GM21576 (cell line): ENCODE measurements around the gene ZBTB32.
A peak's percentile ranks its signal among the peaks of the same experiment; 100 is the strongest.

Experiments used
- ATAC-seq: cut with Tn5 transposase; IDR thresholded peaks from one replicate; pipeline ENCODE4 v1.9.1; 2021; ENCODE audit warnings: mild to moderate bottlenecking, moderate library complexity; ENCODE audit not compliant: unreplicated experiment

The ZBTB32 gene

DNA sequence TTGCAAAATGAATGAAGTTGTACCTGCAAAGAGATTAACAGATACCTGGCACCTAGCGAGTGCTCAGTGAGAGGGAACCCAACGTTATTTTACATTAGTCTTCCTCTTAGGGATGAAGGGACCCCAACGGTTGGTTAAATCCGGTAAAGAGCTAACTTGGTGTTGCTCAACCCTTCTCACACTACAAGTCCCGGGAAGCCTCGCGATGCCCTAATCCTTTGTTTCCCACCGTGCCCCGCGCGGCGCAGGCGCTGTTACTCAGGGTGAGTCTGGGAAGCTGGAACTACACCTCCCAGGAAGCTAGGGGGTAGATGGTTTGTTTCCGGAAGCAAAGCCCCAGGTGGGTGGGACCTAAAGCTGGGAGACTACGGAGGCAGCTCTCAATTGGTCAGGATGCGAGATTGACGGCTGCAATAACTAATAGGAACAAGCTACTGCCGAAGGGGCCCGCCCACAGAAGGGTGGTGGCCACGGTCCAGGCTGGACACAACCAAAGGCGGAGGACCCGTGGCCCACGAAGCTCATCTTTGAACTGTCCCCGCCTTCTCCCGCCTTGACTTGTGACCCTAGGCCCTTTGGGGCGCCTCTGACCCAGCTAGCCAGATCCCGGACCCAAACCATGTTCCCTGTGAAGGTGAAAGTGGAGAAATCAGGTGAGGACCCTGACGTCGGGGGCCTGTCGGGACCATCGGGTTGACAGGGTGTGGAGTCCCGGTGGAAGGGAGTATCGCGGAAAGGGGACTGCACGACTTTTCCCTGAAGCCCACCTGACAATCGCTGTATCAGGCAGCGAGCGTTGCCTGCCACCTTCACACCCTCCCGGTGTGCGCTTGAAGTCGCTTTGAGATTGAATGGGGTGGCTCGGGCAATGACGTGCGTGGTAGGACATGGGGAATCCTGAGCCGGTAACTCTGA is 44.0 kb downstream of the ZBTB32 start, which contains the start of gene LIN37:
LIN37 (plus strand) TSS at position 471 of the 915 bp plus-strand sequence; CDS start at position 620, 149 bp downstream.
- peak; percentile 65 for ATAC-seq

DNA sequence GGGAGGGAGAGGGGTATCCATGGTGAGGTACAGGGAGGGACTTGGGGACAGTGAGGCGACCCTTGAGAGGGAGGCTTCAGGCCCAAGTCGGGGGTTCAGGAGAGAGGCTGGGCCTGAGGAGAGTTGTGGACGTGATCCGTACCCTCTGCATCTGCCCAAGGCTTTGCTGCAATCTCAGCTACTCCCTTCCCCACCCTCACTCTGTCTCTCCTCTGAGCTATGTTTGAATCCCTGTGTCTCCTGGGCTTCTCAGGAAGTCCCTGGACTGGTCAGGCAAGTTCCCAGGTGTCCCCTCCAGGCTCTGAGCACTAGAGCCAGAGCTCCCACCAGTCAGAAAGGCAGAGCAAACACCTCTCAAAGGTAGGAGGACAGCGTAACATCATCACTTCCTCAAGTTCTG is 45.8 kb downstream of the ZBTB32 start:
- ATAC-seq, result no peak

DNA sequence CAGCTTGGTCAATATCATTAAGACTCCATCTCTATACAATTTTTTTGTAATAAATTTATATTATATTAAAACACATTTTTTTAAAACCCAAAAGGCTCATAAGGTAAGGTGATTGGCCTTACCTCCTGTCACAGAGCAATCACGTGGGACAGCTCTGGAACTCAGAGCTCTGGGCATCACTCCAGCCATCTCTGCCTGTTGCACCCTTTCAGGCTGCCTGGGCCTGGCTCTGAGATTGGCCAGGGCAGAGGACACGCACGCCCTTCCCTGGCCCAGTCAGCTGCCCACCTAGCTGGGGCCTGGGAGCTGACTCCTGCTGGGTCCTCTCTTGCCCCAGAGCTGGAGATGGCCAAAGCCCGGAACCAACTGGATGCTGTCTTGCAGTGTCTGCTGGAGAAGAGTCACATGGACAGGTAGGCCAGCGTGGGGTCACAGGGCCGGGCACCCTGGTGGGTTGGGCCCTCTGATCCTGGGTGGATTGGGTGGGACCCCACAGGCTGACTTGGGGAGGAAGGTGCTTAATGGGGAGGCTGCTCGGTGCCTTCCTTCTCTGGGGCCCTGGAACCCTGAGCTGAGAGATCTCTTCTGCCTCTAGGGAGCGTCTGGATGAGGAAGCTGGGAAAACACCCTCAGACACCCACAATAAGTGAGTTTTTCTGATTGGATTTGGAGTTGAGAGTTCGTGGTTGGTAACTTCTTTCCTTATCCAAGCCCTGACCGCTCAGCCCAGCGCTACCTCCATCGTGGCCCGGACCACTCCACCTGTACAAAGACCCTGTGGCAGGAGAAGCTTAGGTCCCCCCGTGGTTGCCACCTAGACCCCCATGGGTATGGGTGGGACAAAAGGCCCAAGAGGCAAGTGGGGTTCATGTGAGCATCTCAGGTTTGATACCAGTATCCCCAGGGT is 47.7 kb downstream of the ZBTB32 start:
- ATAC-seq, result no peak

GRCh38 chr19:35752746-35753350 is 48.5 kb downstream of the ZBTB32 start:
- ATAC-seq, result no peak

GRCh38 chr19:35753634-35754369 is 49.4 kb downstream of the ZBTB32 start:
- ATAC-seq, result no peak

DNA sequence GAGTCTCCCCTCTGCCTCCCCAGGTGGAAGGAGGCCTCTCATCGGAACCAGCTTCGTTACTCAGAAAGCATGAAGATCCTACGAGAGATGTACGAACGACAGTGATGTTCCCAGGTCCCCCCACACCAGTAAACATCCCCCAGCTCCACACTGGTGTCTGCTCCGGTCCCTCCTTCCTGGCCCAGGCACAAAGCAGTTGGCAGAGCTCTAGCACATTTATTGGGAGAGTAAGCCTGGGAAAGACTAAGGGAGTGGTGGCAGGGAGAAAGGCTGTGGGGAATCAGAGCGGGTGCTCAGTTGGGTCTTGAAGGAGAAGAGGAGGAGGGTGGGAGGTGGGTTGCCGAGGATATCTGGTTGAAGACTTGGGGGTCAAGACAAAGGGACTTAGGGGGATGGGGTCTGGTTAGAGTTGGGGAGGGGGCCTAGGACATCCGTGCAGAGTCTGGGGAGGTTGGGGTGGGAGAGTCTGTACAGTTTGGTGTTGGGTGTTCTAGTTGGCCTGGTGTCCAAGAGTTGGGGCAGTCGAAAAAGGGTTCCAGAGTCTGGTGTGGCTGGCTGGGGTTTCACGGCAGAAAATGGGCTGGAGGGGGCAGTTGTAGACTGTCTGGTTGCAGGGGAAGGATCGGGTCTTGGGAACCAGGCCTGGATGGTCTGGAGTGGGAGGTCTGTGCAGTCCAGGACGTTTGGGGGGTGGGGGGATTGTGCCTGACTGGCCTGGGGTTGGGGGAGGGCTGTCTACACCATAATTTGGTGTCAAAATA is 50.2 kb downstream of the ZBTB32 start:
- ATAC-seq, result no peak

DNA sequence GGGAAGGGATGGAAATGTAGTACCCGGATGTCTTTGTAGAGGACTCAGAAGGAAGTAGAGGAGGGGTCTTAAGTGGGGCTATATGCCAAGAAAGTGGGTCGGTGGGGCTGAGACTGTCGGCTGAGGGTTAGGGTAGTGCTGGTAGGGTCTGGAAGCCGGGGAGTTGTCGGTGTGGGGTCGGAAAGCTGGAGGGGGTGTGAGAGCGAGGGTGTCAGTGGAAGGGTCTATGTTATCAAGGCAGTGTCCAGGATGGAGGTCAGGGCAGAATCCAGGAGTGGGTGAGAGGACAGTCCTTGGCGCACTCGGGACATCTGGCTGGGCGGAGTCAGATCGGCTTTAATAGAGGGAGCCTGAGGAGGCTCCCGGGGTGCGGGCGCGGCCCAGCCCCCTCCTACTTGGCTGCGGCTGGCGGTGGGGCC is 50.8 kb downstream of the ZBTB32 start:
- ATAC-seq, result no peak

- no peak for ATAC-seq
Measured at GRCh38 chr19:35755550-35756376, 51.4 kb downstream of the ZBTB32 start.

DNA sequence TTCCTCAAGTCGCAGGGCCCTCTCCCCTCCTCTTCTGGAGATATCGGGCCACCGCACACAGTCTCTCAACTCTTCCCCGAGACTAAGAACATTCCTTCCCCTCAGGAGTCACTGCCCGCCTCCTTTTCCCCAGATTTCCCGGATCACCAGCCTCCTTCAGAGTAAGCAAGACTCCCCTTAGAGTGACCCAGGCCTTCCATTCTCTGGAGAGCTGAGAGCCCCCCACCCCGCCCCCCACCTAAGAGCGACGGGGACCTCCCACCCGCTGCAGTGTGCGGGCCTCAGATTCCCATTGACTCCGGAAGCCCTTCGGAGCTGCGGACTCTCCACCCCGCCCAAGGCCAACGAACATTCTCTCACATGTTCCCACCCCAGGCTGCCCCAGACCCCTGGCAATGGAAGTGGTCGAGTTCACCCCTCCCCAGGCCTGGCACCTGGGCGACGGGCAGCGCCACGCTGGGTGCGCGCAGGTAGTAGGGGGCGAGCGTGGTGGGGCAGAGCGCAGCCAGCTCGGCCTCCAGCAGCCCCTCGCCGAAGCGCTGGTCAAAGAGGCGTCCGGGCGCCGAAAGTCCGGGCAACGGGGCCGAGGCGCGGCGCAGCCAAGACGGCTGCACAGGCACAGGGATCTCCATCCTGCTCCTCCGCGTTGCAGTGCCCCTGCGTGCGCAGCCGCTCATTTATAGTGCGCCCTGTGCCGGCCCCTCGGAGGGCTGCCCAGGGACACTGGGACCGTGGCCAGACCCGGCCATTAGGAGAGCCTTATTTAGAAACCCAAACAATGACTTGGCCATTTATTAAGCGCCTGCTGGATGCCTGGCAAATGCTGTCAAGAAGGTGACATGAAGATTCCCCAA is 52.2 kb downstream of the ZBTB32 start, which contains the start of gene HSPB6:
HSPB6 (minus strand) TSS at position 653 of the 854 bp plus-strand sequence; CDS start at position 632, 21 bp downstream.
- ATAC-seq, result no peak

- ATAC-seq, result no peak
Measured at GRCh38 chr19:35757231-35757748, 52.9 kb downstream of the ZBTB32 start.

DNA sequence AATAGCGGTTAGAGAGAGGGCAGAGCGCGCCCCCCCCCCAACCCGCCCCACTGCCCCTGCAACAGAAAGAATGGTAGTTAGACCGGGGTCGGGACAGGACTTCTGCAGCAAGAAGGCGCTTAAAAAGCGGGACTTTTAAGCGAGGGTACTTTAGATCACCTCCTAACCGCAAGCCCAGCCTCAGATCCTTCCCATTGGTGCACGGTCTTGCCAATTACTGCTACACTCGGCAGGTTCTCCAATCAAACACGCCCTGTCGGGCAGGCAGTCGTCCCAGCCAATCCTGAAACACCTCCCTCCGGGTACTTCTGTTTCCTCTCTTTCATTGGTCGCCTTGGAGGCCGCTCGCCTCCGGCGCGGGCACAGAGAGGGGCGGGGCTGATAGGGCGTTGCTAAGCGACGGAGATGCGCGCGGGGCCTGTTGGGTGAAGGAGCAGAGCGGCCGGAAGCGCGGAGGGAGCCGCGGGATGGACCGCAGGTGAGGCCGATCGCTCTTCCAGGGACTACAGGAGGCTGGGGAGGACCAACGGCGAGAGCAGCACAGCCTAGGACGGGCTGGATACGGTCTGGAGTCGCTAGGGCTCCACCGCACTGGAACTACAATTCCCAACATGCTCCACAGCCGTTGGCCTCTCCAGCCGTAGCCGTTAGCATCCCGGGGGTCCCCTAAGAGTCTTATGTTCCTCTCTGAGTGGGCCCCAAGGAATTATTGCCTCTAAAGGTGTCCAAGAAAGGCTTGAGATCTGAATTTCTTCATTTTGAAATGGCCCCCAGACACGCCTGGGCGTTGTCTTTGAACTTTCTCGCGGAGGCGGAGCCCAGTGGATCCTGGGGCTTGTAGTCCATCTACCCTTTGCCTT is 53.6 kb downstream of the ZBTB32 start, which contains the start of gene PROSER3:
PROSER3 (plus strand) TSS at position 428 of the 860 bp plus-strand sequence; CDS start at position 468, 40 bp downstream.
- peak; percentile 90 for ATAC-seq

- no peak for ATAC-seq
Measured at GRCh38 chr19:35759697-35760096, 55.3 kb downstream of the ZBTB32 start.

- ATAC-seq, result no peak
Measured at GRCh38 chr19:35760711-35761349, 56.5 kb downstream of the ZBTB32 start.

- no peak for ATAC-seq
Measured at GRCh38 chr19:35764432-35765315, 60.3 kb downstream of the ZBTB32 start.
